Vagina (tissue), 2 donors: ENCODE results near the gene LBP.

Experiments
- CTCF ChIP-seq, 3 experiments: fragments of 450-650 bp in 2 of 3; fragments of 200-600 bp in 1 of 3; sonication (generic) in 1 of 3; IDR thresholded peaks; one replicate each; pipeline ENCODE4 v1.5.1; 2017 to 2019; ENCODE audit warnings: antibody characterized with exemption in 3 of 3, mild to moderate bottlenecking in 2 of 3, moderate library complexity in 2 of 3
- POLR2A ChIP-seq, 2 donors: fragments of 450-650 bp; IDR thresholded peaks; one replicate each; pipeline ENCODE4 v1.6.1; 2017; ENCODE audit warnings: antibody characterized with exemption in 2 of 2, mild to moderate bottlenecking in 2 of 2, moderate library complexity in 2 of 2

DNA sequence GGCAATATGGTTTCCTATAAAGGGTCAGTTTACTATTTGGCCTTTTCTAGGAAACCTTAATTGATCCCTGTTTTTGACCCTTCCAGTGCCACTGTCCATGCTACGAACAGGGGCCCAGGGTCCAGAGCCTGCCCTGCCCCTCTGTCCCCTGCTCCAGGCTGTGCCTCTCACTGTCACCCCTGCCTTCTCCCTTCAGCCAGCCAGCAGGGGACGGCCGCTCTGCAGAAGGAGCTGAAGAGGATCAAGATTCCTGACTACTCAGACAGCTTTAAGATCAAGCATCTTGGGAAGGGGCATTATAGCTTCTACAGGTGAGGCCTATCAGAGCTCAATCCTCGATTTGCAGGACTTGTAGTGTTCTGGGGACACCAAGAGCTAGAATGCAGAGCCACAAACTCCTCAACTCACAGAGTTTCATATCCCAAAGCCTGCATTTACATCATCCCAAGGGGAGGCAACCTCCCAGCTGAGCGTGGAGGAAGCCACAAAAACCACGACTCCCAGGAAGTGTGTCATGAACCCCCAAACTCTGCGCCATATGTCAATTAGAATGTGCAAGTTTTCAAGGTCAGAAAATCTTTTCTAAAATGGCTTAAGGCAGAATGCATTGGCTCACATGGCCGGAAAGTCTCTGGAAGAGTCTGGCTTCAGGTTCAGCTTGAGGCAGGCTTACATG, 38.8 kb upstream of the LBP start:
- TF ChIP-seq CTCF (IDR thresholded peaks at IDR 0.05) (no peak), POLR2A (IDR thresholded peaks at IDR 0.05) (no peak)
